ENCODE measurements around the gene IGSF22. TPM values are rescaled to one million over a fixed set of nuclear protein-coding genes. Genes with fewer than 3 reads are reported as not detected.

IGSF22 gene
- total RNA-seq, 1 donor from 2014 or later = 7.3 TPM

DNA sequence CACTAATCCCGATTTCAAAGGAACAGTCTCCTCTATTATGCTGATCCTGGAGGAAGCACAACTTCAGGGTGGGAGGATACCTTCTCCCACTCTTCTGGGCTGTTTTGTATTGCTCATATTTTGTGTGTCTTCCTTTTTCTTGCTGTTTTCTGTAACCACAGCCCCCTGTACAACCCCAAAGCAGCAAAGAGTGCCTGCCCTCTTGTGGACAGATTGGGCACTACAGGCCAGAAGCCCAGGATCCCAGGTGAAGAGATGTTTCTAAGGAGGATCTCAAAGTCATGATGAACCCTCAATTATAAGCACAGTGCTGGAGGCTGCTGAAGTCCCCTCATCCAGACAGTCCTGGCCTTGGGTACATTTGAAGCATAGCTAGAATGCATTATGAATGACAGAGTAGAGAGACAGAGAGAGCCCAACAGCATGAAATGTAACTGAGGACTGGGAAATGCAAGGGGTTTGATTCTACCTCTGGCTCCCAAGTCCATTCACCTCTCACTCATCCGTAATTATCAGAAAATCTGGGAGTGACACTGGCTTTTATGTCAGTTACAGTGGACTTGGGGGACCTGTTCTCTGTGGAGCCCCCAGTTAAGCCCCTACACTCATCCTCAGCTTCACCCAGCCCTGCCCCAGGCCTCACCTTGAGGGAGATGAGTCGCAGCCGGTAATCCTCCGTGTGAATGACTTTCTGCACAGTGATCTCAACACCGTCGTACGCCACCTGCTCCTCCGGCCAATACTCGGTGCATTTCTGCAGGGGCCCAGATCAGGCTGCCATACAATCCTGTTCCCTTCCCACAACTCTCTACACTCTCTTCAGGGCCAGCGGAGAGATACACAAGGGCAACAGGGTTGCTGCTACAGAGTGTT is 6.2 kb upstream of the IGSF22 start:
- Histone ChIP-seq H3K9ac (ENCODE audit: low read depth in 1 of 3, low read length in 3 of 3) (no peak overlapping the region), H3K4me3 (ENCODE audit: low read length in 3 of 3) (no peak overlapping the region), H3K36me3 (ENCODE audit: control insufficient read depth in 3 of 3, insufficient read depth in 3 of 3, low read length in 3 of 3) (no peaks in the 10 kb centered on the region), H3K27ac (ENCODE audit: low read depth, low read length) (no peak overlapping the region), H3K27me3 (ENCODE audit: control insufficient read depth in 3 of 3, insufficient read depth in 3 of 3, low read length in 3 of 3) (peaks cover 0 to 3% (median 0%) of the 10 kb centered on the region in 3 donors), H3K9me3 (ENCODE audit: control insufficient read depth in 3 of 3, low read length in 3 of 3) (no peaks in the 10 kb centered on the region), H3K4me1 (ENCODE audit: control insufficient read depth in 3 of 3, insufficient read depth in 3 of 3, low read length in 3 of 3) (peaks cover 0 to 7% (median 0%) of the 10 kb centered on the region in 3 donors)

DNA sequence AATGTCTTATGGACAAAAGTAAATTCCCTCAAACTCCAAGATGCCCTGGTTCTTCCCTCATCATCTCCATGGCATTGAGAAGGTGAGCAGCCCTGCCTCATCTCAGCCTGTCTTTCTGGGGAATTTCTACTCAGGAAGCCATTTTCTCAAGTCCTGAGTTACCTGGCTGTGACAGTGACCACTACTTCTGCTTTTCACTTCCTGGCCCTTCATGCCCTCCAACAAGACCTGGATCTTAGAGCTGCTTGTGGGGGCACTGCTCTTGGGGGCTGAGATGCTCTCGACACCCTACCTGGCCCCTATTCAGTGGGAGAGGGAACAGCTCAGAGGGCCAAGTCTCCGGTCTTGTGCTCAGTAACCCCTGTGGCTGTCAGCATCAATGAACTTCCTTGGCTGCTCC is 5.5 kb upstream of the IGSF22 start:
- Histone ChIP-seq H3K4me1 (ENCODE audit: control insufficient read depth in 3 of 3, insufficient read depth in 3 of 3, low read length in 3 of 3) (peaks cover 0 to 7% (median 0%) of the 10 kb centered on the region in 3 donors), H3K9me3 (ENCODE audit: control insufficient read depth in 3 of 3, low read length in 3 of 3) (no peaks in the 10 kb centered on the region), H3K36me3 (ENCODE audit: control insufficient read depth in 3 of 3, insufficient read depth in 3 of 3, low read length in 3 of 3) (no peaks in the 10 kb centered on the region), H3K4me3 (ENCODE audit: low read length in 3 of 3) (no peak overlapping the region), H3K9ac (ENCODE audit: low read depth in 1 of 3, low read length in 3 of 3) (no peak overlapping the region), H3K27ac (ENCODE audit: low read depth, low read length) (no peak overlapping the region), H3K27me3 (ENCODE audit: control insufficient read depth in 3 of 3, insufficient read depth in 3 of 3, low read length in 3 of 3) (peaks cover 0 to under 1% (median 0%) of the 10 kb centered on the region in 3 donors)

DNA sequence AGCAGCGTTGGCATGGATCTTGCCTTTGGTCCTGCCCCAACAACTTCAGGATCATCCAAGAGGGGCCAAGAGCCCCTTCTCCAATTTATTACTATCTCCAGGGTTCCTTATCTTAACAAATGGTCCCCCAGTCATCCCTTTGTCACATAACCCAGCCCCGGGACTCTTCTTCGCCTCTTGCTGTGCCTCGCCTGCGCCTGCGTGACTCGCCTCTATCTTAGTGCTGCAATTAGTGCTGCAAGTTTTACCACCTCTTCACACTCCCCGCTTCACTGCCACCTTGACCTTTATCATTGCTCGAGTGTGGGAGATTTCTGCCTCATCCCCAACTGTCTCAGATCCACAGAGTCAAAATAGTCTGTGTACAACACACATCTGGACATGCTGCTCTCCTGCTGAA is 4.0 kb upstream of the IGSF22 start:
- Histone ChIP-seq H3K4me1 (ENCODE audit: control insufficient read depth in 3 of 3, insufficient read depth in 3 of 3, low read length in 3 of 3) (peaks cover 0 to 7% (median 0%) of the 10 kb centered on the region in 3 donors), H3K36me3 (ENCODE audit: control insufficient read depth in 3 of 3, insufficient read depth in 3 of 3, low read length in 3 of 3) (no peaks in the 10 kb centered on the region), H3K27me3 (ENCODE audit: control insufficient read depth in 3 of 3, insufficient read depth in 3 of 3, low read length in 3 of 3) (no peaks in the 10 kb centered on the region), H3K27ac (ENCODE audit: low read depth, low read length) (no peak overlapping the region), H3K9me3 (ENCODE audit: control insufficient read depth in 3 of 3, low read length in 3 of 3) (no peaks in the 10 kb centered on the region), H3K4me3 (ENCODE audit: low read length in 3 of 3) (no peak overlapping the region), H3K9ac (ENCODE audit: low read depth in 1 of 3, low read length in 3 of 3) (no peak overlapping the region)

DNA sequence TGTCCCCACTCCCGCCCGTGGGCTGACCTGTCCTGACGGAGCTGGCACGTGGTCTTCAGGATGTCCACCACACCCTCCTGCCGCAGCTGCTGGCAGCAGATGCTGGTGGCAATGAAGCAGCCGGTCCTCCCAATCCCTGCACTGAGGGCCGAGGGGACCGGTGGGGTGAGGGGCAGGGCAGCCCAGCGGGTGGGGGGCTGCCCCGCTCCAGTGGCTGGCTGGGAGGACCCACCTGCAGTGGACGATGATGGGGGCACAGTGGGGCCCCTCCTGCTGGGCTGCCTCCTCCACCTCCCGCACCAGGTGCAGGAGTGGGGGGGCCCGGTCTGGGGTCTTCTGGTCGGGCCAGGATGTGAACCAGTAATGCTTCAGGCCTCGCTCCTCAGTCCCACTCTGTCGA is 3.4 kb upstream of the IGSF22 start:
- Histone ChIP-seq H3K36me3 (ENCODE audit: control insufficient read depth in 3 of 3, insufficient read depth in 3 of 3, low read length in 3 of 3) (no peaks in the 10 kb centered on the region), H3K9me3 (ENCODE audit: control insufficient read depth in 3 of 3, low read length in 3 of 3) (no peaks in the 10 kb centered on the region), H3K4me3 (ENCODE audit: low read length in 3 of 3) (no peak overlapping the region), H3K27me3 (ENCODE audit: control insufficient read depth in 3 of 3, insufficient read depth in 3 of 3, low read length in 3 of 3) (no peaks in the 10 kb centered on the region), H3K4me1 (ENCODE audit: control insufficient read depth in 3 of 3, insufficient read depth in 3 of 3, low read length in 3 of 3) (peaks cover 0 to 7% (median 0%) of the 10 kb centered on the region in 3 donors), H3K27ac (ENCODE audit: low read depth, low read length) (no peak overlapping the region), H3K9ac (ENCODE audit: low read depth in 1 of 3, low read length in 3 of 3) (no peak overlapping the region)

DNA sequence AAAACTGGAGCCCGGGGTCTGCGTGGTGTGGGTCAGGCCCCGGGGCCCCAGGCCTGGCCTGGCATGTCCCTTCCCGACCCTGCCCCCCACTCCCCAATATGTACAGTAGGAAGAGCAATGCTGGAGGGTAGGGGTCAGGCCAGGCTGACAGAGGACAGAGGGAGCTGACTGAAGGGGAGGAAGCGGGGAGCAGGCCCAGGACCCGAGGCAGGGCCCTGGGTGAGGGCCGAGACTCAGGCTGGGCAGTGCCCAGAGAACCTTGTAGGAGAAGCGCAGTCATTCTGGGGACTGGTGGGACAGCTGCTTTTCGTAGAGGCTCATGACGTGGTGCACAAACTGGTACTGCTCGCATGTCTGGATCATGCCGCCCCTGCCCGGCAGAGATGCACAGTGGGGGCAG is 2.7 kb upstream of the IGSF22 start:
- H3K4me1 ChIP-seq (ENCODE audit: control insufficient read depth in 3 of 3, insufficient read depth in 3 of 3, low read length in 3 of 3) = peaks cover 0 to 7% (median 0%) of the 10 kb centered on the region in 3 donors
- no peak overlapping the region for H3K9ac ChIP-seq (ENCODE audit: low read depth in 1 of 3, low read length in 3 of 3)
- no peaks in the 10 kb centered on the region for H3K36me3 ChIP-seq (ENCODE audit: control insufficient read depth in 3 of 3, insufficient read depth in 3 of 3, low read length in 3 of 3)
- no peaks in the 10 kb centered on the region for H3K9me3 ChIP-seq (ENCODE audit: control insufficient read depth in 3 of 3, low read length in 3 of 3)
- no peak overlapping the region for H3K27ac ChIP-seq (ENCODE audit: low read depth, low read length)
- H3K4me3 ChIP-seq (ENCODE audit: low read length in 3 of 3) = no peak overlapping the region
- no peaks in the 10 kb centered on the region for H3K27me3 ChIP-seq (ENCODE audit: control insufficient read depth in 3 of 3, insufficient read depth in 3 of 3, low read length in 3 of 3)

DNA sequence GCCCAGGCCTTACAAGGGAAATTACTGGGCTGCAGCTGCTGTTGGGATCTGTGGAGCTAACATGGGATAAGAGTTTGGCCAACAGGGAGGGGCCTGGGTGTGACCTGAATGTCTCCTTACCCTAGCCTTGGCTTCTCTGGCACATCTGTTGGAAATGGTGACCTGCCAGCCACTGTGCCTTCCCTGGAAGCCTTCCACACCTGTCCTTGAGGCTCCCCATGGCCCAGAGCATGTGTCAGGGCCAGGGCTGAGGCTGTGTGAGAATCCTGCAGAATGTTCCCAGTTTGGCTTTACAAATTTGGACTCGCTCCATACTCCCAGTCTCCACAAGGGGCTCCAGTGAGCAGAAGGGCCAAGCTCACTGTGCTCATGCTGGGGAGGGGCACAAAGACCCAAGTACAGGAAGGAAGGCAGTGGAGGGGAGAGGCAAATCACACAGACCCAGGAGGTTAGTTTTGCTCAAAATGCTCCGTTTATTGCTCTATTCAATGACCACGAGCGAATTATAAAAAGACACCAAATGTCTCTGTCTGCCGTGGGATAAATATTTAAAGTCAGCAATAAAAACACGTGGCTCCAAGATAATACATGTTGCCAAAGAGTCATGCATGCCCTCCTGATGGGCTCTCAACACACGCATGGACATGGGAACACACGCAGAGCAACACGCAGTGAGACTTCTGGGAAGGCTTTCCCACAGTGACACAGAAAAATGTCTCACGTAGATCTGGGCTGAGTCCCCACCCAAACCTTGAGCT is 1.7 kb upstream of the IGSF22 start:
- Histone ChIP-seq H3K4me1 (ENCODE audit: control insufficient read depth in 3 of 3, insufficient read depth in 3 of 3, low read length in 3 of 3) (peaks cover 0 to 7% (median 0%) of the 10 kb centered on the region in 3 donors), H3K9me3 (ENCODE audit: control insufficient read depth in 3 of 3, low read length in 3 of 3) (no peaks in the 10 kb centered on the region), H3K4me3 (ENCODE audit: low read length in 3 of 3) (no peak overlapping the region), H3K27me3 (ENCODE audit: control insufficient read depth in 3 of 3, insufficient read depth in 3 of 3, low read length in 3 of 3) (no peaks in the 10 kb centered on the region), H3K27ac (ENCODE audit: low read depth, low read length) (no peak overlapping the region), H3K36me3 (ENCODE audit: control insufficient read depth in 3 of 3, insufficient read depth in 3 of 3, low read length in 3 of 3) (no peaks in the 10 kb centered on the region), H3K9ac (ENCODE audit: low read depth in 1 of 3, low read length in 3 of 3) (no peak overlapping the region)

DNA sequence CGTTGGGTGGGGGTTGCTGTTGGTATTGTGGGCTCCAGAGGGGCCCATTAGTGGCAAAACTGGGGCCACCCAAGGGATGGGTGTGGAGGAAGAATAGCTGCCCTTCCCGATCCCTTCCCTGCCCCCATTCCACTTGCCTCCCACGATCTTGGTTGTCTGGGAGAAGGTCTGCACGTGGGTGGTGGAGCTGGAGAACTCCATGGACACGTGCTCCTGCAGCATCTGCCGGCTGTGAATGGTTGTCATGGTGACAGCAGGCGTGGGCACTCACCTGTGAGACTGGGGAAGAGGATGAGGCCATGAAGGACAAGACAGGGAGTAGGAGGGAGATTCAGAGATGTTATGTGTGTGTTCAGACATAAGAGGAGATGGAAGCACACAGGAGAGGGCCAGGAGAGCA is 2.0 kb downstream of the IGSF22 start:
- Histone ChIP-seq H3K4me3 (ENCODE audit: low read length in 3 of 3) (no peak overlapping the region), H3K27me3 (ENCODE audit: control insufficient read depth in 3 of 3, insufficient read depth in 3 of 3, low read length in 3 of 3) (no peaks in the 10 kb centered on the region), H3K27ac (ENCODE audit: low read depth, low read length) (no peak overlapping the region), H3K9ac (ENCODE audit: low read depth in 1 of 3, low read length in 3 of 3) (no peak overlapping the region), H3K9me3 (ENCODE audit: control insufficient read depth in 3 of 3, low read length in 3 of 3) (no peaks in the 10 kb centered on the region), H3K36me3 (ENCODE audit: control insufficient read depth in 3 of 3, insufficient read depth in 3 of 3, low read length in 3 of 3) (no peaks in the 10 kb centered on the region), H3K4me1 (ENCODE audit: control insufficient read depth in 3 of 3, insufficient read depth in 3 of 3, low read length in 3 of 3) (peaks cover 12 to 28% (median 14%) of the 10 kb centered on the region in 3 donors)

DNA sequence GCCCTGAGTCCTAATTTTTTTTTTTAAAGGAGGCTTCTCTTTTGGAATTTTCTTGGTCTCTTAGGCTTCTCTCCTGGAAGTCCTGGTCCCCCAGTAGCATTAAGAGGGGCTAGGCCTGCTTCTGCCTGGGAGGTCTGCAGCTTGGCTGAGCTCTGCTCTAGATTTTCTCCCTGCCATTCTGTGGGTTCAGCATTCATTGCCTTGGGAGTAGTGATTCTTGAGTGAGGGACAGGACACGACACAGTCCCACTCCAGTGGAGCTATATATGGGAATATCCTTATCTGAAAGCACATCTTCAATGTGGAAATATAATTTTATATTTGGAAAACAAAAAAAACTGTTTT is 3.7 kb downstream of the IGSF22 start:
- Histone ChIP-seq H3K27ac (ENCODE audit: low read depth, low read length) (no peak overlapping the region), H3K27me3 (ENCODE audit: control insufficient read depth in 3 of 3, insufficient read depth in 3 of 3, low read length in 3 of 3) (no peaks in the 10 kb centered on the region), H3K36me3 (ENCODE audit: control insufficient read depth in 3 of 3, insufficient read depth in 3 of 3, low read length in 3 of 3) (no peaks in the 10 kb centered on the region), H3K9me3 (ENCODE audit: control insufficient read depth in 3 of 3, low read length in 3 of 3) (no peaks in the 10 kb centered on the region), H3K4me3 (ENCODE audit: low read length in 3 of 3) (peak overlapping the region in 2 of 3 donors; percentile 79 to 80), H3K4me1 (ENCODE audit: control insufficient read depth in 3 of 3, insufficient read depth in 3 of 3, low read length in 3 of 3) (peaks cover 12 to 21% (median 14%) of the 10 kb centered on the region in 3 donors), H3K9ac (ENCODE audit: low read depth in 1 of 3, low read length in 3 of 3) (peak overlapping the region in 1 of 3 donors; percentile 77)

DNA sequence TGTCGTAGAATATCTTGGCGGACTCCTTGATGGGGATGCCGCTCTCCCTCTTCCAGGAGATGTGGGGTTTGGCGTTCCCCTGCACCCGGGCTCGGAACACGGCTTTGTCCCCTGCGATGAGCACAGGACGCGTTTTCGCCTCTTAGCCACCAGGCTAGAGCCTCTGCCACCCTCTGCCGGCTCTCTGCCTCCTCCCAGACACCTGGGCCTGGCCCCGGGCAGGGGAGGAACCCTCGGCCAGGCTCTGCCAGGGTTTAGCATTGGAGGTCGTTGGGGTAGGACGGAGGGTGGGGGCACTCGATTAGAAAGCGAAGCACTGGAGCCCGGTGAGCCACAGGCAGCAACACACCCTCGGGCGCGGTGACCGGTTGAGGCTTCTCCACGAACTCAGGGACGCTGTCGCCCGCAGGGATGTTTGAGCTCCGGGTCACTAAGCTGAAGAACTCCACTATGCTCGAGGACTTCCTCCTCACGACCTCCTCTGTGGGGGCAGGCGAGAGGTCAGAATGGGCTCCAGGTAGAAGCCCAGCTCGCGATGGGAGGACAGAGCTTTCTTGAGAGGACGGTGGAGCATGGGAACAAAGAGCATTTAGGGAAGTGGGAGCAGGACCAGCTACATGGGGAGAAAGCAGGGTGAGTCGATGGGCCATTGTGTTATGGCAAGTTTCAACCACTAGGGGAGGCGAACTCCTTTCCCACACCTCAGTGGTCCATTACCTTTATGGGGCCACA is 4.3 kb downstream of the IGSF22 start:
- H3K9me3 ChIP-seq (ENCODE audit: control insufficient read depth in 3 of 3, low read length in 3 of 3) = no peaks in the 10 kb centered on the region
- peak overlapping the region; percentile 66 to 77 (median 75) for H3K9ac ChIP-seq (ENCODE audit: low read depth in 1 of 3, low read length in 3 of 3)
- peak overlapping the region; percentile 79 to 81 (median 80) for H3K4me3 ChIP-seq (ENCODE audit: low read length in 3 of 3)
- H3K27me3 ChIP-seq (ENCODE audit: control insufficient read depth in 3 of 3, insufficient read depth in 3 of 3, low read length in 3 of 3) = no peaks in the 10 kb centered on the region
- H3K4me1 ChIP-seq (ENCODE audit: control insufficient read depth in 3 of 3, insufficient read depth in 3 of 3, low read length in 3 of 3) = peaks cover 12 to 21% (median 14%) of the 10 kb centered on the region in 3 donors
- H3K36me3 ChIP-seq (ENCODE audit: control insufficient read depth in 3 of 3, insufficient read depth in 3 of 3, low read length in 3 of 3) = no peaks in the 10 kb centered on the region
- peak overlapping the region; percentile 5 for H3K27ac ChIP-seq (ENCODE audit: low read depth, low read length)
